RWPE2 (cell line): ENCODE measurements around the gene RGS12.

Experiments
- ATAC-seq: fragments of 200-7000 bp; cut with Tn5 transposase; 3 replicates; pipeline ENCODE4 v1.9.1; 2021; ENCODE audit warnings: low read depth
- DNase-seq: peaks from one replicate; pipeline ENCODE4 v3.0.0-alpha.2; 2020; ENCODE audit warnings: low spot score
- H3K27ac ChIP-seq: fragments of 450-650 bp; 2 replicates; pipeline ENCODE4 v1.5.1; 2017; ENCODE audit warnings: mild to moderate bottlenecking; ENCODE audit not compliant: poor library complexity, severe bottlenecking
- H3K27me3 ChIP-seq: fragments of 250-450 bp; sonication (Bioruptor Pico); 2 replicates; pipeline ENCODE4 v1.5.1; 2021; ENCODE audit warnings: mild to moderate bottlenecking, moderate library complexity; ENCODE audit not compliant: insufficient read depth, poor library complexity, severe bottlenecking
- H3K36me3 ChIP-seq: fragments of 250-450 bp; sonication (Bioruptor Pico); 2 replicates; pipeline ENCODE4 v1.5.1; 2020; ENCODE audit warnings: low read depth, mild to moderate bottlenecking, moderate library complexity
- H3K4me1 ChIP-seq: fragments of 250-450 bp; sonication (Bioruptor Pico); 2 replicates; pipeline ENCODE4 v1.5.1; 2021; ENCODE audit warnings: mild to moderate bottlenecking, moderate library complexity; ENCODE audit not compliant: insufficient read depth, poor library complexity, severe bottlenecking
- H3K4me3 ChIP-seq: fragments of 250-450 bp; sonication (Bioruptor Pico); 2 replicates; pipeline ENCODE4 v1.5.1; 2021; ENCODE audit warnings: mild to moderate bottlenecking, moderate library complexity; ENCODE audit not compliant: severe bottlenecking
- H3K9me3 ChIP-seq: fragments of 250-450 bp; sonication (Bioruptor Pico); 2 replicates; pipeline ENCODE4 v1.5.1; 2021; ENCODE audit warnings: mild to moderate bottlenecking, moderate library complexity; ENCODE audit not compliant: severe bottlenecking
- TF ChIP-seq, protein P1 (sequence below): fragments of 450-650 bp; IDR thresholded peaks from one replicate; pipeline ENCODE4 v1.5.1; 2017; ENCODE audit warnings: mild to moderate bottlenecking, moderate library complexity; ENCODE audit not compliant: poor library complexity, severe bottlenecking

Gene RGS12

DNA sequence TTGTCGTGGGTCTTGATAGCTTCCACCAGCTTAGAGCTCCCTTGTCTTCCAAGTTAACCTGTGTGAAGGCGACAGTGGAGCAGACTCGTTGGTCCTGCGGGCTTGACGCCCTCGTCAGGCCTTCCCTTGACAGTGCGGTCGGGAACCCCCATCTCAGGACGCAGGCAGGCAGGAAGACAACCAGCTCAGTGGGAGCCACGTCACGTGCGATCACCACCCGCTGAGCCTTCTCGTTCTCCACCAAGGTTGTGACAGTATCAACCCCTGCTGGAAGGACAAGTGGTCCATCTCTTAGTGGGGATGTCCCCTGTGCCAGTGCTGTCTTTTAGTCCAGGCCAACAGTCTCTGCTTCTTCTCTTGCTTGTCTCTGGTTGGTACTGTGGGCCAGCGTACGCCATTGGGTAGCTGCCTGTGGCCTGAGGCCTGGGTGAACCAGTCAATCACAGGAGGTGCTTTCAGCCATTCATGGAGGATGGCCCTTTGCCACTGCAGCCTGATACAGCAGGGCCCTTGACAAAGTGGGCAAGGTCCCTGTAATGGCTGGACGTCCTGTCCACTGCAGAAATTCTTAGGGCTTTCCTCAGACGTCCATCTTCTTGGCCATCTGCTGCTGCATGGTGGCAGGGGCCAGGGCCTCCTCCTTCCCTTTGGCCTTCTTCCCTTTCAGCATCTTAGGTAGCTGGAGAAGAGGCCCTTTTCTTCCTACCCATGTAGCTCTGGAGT is 31.4 kb downstream of the RGS12 start:
- TF ChIP-seq, protein P1, sequence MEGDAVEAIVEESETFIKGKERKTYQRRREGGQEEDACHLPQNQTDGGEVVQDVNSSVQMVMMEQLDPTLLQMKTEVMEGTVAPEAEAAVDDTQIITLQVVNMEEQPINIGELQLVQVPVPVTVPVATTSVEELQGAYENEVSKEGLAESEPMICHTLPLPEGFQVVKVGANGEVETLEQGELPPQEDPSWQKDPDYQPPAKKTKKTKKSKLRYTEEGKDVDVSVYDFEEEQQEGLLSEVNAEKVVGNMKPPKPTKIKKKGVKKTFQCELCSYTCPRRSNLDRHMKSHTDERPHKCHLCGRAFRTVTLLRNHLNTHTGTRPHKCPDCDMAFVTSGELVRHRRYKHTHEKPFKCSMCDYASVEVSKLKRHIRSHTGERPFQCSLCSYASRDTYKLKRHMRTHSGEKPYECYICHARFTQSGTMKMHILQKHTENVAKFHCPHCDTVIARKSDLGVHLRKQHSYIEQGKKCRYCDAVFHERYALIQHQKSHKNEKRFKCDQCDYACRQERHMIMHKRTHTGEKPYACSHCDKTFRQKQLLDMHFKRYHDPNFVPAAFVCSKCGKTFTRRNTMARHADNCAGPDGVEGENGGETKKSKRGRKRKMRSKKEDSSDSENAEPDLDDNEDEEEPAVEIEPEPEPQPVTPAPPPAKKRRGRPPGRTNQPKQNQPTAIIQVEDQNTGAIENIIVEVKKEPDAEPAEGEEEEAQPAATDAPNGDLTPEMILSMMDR, result no peak
- Histone ChIP-seq H3K9me3 (no peaks in the 10 kb centered on the region), H3K27ac (no peak overlapping the region), H3K4me3 (no peak overlapping the region), H3K4me1 (no peaks in the 10 kb centered on the region), H3K36me3 (no peaks in the 10 kb centered on the region), H3K27me3 (no peaks in the 10 kb centered on the region)
- ATAC-seq, result no peak
- no peak for DNase-seq

DNA sequence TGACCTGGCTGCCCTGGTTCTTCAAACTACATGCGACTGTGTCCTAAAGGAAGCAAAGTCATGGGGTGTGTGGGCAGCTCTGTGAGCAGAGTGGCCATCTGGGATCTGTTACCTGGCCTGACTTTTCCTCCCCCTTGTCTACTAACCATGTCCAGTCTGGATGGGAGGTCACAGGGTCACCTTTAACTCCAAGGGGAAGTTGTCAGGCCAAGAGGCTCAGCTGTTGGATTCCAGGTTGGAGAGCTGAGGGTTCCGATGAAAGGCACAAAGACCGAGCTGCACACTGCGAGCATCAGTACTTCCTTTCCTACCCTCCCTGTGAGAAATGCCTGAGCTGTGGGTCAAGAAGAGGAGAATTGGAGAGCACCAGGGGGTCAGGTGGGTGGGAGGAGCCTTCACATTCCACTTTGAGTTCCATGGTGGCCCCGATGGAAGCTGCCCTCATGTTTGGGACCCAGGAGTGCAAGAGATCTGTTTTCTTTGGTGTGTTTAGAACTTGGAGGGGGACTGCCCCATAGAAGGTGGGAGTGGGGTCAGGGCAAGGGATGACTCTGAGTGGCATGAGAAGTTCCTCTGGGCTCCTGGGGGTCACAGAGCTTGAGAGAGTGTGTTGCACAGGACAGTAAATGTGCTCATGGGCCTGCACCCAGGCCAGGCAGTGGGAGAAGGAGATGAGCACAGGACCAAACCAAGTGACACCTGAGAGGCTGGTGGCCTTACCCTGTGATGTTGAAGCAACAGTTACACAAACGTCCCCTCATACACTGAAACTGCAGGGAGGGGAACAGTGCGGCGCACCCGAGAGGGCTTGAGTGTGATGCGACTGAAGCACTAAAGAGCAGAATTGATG is 36.2 kb downstream of the RGS12 start:
- no peaks in the 10 kb centered on the region for H3K4me1 ChIP-seq
- DNase-seq (no peak), ATAC-seq (no peak)
- H3K9me3 ChIP-seq, result no peaks in the 10 kb centered on the region
- no peaks in the 10 kb centered on the region for H3K27me3 ChIP-seq
- H3K36me3 ChIP-seq, result no peaks in the 10 kb centered on the region
- no peak overlapping the region for H3K27ac ChIP-seq
- no peak overlapping the region for H3K4me3 ChIP-seq
- TF ChIP-seq, protein P1, result no peak

DNA sequence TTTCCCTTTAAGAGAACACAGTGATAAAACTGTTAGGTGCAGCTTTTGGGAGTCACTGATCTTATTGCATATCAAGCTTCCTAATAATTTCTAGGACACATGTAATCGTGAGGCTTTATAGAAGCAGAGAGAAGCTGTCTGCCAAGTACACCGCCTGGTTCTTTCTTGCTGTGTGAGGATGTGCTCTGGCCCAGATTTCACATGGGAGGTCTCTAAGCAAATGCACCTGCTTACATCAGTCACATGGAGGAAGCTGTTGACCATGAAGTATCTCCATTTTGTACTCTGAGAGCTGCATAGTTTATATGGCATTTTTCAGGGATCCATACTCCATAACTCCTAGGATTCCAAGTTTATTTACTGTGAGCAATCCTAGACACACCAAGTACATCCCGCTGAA is 37.1 kb downstream of the RGS12 start:
- no peak overlapping the region for H3K4me3 ChIP-seq
- H3K4me1 ChIP-seq, result no peaks in the 10 kb centered on the region
- H3K27me3 ChIP-seq, result no peaks in the 10 kb centered on the region
- H3K9me3 ChIP-seq, result no peaks in the 10 kb centered on the region
- no peak overlapping the region for H3K27ac ChIP-seq
- no peaks in the 10 kb centered on the region for H3K36me3 ChIP-seq
- DNase-seq (no peak), ATAC-seq (no peak)
- TF ChIP-seq, protein P1, result no peak

DNA sequence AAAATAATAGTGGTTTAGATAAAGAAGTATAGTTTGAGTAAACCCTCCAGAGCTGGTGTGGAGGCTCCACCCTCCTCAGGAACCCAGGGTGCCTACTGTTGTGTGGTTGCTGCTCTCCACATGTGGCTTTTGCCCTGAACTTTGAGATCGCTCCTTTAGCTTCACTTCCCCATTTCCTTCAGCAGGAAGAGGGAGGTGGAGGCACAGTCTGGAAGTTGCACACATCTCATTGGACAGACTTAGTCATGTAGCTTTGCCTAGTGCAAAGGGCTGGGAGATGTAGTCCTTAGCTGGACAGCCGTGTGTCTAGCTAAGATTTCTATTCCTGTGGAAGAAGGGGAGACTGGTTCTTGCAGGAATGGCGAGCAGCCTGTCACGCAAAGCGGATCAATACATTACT is 37.9 kb downstream of the RGS12 start:
- H3K4me1 ChIP-seq, result no peaks in the 10 kb centered on the region
- H3K27me3 ChIP-seq, result no peaks in the 10 kb centered on the region
- no peak overlapping the region for H3K4me3 ChIP-seq
- no peaks in the 10 kb centered on the region for H3K9me3 ChIP-seq
- TF ChIP-seq, protein P1, result no peak
- DNase-seq (no peak), ATAC-seq (no peak)
- H3K27ac ChIP-seq, result no peak overlapping the region
- no peaks in the 10 kb centered on the region for H3K36me3 ChIP-seq
